Suprapubic skin (tissue), 4 donors: ENCODE measurements around the gene ST8SIA6.

Source experiments
- EP300 ChIP-seq: sonication (generic); formaldehyde crosslinking; IDR thresholded peaks from one replicate; pipeline ENCODE4 v1.6.1; 2017; ENCODE audit warnings: antibody characterized with exemption
- POLR2AphosphoS5 ChIP-seq, 3 donors: sonication (generic); formaldehyde crosslinking; IDR thresholded peaks; one replicate each; pipeline ENCODE4 v1.6.1; 2017; ENCODE audit warnings: antibody characterized with exemption in 3 of 3
- TF ChIP-seq, protein P1 (sequence below), 2 donors: fragments of 200-600 bp in 1 of 2; fragments of 450-650 bp in 1 of 2; sonication (generic) in 1 of 2; IDR thresholded peaks; one replicate each; pipeline ENCODE4 v1.5.1; 2016 to 2019; ENCODE audit warnings: antibody characterized with exemption in 2 of 2, mild to moderate bottlenecking in 1 of 2, moderate library complexity in 1 of 2

DNA sequence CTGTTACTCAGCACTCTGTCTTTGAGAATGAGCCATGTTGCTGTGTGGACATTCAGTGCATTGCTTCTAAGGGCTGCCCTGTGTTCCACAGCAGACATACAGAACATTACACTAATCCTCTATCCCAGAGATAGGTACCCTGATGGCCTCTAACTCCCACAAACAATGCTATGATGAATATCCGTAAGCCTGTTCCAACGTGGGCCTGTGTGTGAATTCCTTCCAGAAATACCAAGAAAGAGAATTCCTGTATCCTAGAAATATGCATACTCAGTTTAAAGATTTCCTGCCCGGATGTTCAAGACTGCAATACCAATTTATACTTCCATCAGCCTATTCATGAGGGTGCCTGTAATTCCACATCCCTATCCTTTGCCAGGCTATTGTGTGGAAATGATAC lies 21.3 kb upstream of the ST8SIA6 start:
- TF ChIP-seq POLR2AphosphoS5 (IDR thresholded peaks at IDR 0.05) (no peak), EP300 (no peak)
- TF ChIP-seq, protein P1, sequence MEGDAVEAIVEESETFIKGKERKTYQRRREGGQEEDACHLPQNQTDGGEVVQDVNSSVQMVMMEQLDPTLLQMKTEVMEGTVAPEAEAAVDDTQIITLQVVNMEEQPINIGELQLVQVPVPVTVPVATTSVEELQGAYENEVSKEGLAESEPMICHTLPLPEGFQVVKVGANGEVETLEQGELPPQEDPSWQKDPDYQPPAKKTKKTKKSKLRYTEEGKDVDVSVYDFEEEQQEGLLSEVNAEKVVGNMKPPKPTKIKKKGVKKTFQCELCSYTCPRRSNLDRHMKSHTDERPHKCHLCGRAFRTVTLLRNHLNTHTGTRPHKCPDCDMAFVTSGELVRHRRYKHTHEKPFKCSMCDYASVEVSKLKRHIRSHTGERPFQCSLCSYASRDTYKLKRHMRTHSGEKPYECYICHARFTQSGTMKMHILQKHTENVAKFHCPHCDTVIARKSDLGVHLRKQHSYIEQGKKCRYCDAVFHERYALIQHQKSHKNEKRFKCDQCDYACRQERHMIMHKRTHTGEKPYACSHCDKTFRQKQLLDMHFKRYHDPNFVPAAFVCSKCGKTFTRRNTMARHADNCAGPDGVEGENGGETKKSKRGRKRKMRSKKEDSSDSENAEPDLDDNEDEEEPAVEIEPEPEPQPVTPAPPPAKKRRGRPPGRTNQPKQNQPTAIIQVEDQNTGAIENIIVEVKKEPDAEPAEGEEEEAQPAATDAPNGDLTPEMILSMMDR (IDR thresholded peaks at IDR 0.05), result no peak
